ENCODE measurements around the gene BLOC1S5.
"Not testable (repeated sequence)": the region's sequence is repeated elsewhere in the genome, so short reads cannot be mapped to it uniquely, and the experiment has no call there.

The BLOC1S5 gene

DNA sequence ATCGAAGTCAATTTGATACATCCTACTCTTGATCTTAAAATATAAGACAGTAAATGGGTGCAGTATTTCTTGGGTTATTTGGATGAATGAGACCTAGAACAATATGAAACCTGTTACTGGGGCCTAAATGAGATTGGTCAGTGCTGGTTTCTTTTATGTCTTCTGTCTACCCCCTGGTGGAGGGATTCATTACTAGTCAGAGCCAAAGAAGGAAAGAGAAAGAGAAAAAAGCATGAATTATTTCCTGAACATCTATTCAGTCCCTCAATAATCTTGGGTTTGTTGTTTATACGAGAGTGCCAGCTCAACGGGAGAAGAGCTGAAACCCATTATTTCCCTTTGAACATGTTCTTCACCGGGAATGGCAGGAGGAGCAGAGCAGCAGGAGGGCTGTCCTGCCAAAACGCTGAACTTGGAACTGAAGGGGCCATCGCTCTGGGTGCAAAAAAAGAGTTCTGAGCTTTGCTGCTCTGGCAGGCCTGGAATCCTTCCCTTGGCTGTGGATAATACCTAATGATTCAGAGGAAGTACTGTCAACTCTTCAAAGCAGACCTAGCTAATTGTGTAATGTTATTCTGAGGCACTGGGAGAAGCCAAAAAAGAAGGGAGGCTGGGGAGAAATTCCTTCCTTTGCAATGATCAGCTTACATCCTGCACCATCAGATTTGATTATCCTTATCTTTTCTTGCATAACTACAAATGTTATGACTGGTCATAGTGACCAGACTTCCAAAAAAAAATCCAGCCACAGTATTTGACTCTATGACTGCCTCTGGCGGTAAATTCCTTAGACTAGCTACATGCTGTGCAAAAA lies 72.0 kb downstream of the BLOC1S5 start:
- no peak for DNase-seq

DNA sequence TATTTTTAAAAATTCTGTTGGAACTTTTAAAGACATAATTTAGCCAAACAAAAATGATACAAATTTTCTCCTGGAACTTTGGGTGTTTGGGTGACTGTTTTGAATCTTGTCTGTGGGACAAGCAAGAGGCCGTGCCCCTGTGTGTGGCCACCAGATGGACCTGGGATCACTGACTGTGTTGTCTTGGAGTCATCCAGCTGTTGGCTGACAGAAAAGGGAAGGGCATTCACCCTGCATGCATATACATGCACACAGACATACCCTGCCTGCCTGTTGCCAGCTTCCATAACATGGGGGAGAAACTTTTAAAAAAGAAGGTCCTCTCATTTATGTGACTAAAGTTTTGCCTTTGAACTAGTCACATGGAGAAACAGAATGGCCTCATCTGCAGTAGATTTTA lies 72.7 kb downstream of the BLOC1S5 start:
- no peak for DNase-seq

DNA sequence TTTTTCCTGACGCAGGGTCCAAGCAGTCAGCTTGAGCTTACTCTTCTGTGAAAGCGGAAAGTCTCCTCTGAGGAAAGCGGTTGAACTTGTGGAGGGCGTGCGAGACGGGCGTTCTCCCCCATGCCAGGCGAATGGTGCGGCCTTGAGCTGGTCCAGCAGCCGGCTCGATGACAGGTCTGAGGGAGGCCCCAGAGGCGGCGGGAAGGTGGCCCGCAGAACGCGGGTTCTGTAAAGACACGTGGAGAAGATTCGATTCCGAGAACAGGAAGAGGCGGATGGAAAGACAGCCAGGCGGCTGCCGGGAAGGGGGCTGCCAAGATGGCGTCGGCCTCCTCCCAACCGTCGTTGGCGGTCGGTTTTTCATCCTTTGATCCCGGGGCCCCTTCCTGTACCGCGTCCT lies 78.0 kb downstream of the BLOC1S5 start:
- no peak for DNase-seq

DNA sequence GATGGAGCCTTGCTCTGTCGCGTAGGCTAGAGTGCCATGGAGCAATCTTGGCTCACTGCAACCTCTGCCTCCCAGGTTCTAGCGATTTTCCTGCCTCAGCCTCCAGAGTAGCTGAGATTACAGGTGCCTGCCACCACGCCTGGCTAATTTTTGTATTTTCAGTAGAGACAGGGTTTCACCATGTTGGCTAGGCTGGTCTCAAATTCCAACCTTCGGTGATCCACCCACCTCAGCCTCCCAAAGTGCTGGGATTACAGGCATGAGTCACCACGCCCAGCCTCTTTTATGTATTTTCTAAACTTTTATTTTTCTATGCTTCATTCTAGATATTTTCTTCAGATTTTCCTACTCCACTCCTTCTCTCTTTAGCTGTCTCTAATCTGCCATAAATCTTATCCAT lies 80.2 kb downstream of the BLOC1S5 start:
- not testable (repeated sequence) for DNase-seq

DNA sequence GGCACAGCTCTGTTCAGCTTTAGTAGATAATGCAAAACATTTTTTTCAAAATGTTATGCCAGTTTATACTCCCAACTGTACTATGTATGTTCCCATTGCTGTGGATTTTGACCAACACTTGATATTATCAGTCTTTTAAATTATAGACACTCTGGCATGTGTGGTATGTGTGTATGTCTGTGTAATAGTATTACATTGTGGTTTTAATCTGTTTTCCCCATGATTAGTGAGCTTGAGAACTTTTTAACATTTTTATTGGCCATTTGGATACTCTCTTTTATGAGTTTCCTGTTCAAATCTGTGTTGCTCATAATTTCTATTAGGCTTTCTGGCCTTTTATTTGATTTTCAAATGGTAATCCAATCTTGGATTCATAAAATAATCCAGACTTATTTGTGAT lies 84.4 kb downstream of the BLOC1S5 start:
- no peak for DNase-seq

DNA sequence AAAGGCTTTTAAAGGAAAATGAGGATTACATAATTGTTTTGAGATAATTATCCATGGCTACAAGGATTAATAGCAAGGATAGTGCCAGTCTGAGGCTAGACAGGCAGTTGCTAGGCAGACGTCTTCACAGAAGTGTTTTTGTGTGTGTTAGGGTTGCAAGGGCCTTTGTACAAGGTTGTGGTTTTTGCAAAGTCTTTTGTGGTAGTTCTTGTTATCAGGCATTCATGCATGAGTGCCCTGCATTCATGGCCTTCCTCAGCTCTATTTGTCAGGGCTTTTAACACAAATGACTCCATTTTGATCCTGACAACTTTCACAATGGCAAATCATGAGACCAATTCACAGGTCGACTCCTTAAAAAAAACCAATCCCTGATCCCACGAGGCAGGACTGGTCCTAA lies 85.5 kb downstream of the BLOC1S5 start:
- no peak for DNase-seq

DNA sequence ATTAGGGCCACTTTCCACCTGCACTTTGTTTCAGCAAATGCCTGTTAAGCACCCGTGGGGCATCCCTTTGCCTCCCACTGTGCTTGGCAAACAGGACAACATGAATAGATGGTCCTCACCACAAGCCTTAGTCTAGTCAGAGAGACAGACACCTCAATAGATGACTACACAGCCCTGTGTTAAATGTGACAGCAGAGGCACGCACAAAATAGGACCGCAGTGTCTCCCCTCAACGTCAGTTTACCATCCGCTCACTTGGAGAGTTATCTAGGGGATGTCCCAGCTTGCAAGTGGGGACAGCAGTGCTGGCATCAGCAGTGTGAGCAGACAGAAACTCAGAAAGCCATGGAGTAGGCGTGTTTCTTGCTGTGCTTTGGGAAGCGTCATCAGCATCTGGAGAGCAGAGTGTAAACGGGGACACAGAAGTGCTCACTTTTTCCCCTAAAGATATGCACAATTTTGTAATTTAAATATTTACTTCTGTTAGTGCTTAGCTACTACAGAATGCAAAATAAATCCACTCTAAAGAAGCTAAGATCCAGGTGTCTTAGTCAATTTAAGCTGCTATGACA lies 87.6 kb downstream of the BLOC1S5 start:
- no peak for DNase-seq

DNA sequence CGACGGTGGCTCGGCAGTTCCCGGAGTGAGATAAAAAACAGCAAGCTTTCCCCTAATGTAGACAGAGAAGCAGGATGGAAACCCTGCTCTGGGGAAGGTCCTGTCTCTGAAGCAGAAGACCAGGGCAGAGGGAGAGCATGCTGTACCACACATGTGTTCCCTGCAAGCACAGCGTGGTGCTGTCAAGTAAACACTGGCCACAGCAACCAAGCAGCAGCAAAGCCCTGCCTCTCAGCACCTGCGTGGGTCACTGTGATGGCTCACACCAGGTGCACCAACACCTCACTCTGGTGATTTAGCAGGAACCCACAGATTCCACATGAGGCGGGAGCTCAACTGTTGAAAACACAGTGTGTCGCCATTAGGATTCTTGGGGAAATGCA lies 88.4 kb downstream of the BLOC1S5 start:
- no peak for DNase-seq

DNA sequence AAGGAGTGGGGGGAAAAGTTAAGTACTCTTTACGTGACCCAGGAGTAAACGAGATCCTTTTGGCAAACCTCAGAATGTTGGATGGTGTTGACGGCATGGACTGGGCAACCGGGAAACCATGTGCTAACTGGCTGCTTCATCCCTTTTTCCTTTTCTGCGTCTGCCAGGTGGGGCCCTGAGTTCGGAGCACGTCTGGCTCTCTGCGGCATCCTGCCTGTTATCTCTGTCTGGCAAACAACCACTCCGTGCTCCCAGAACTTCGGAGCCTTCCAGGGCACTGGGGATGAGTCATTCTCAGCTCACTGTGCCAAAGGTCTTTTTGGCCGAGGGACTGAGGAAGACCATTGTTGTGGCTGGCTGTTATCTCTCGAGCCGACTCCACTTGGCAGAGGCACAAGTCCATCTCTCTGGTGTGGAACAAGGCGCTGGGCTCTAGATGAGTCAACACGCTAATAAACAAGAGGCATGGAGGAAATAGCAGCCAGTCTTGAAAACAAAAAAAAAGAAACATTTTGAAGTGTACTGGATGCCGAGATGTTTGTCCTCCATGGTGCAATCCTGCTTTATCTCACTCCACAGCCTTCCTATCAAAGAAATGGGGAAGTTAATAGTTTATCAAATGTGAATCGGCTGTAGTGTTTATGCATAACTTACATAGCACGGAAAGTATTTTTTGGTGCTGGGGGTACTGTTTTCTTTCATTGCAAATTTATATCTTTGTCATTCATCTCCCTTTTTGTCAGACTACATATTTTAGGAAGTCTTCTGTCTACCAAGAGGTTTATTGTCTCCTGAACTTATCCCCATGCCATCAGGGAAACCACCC lies 89.0 kb downstream of the BLOC1S5 start:
- DNase-seq, result no peak

DNA sequence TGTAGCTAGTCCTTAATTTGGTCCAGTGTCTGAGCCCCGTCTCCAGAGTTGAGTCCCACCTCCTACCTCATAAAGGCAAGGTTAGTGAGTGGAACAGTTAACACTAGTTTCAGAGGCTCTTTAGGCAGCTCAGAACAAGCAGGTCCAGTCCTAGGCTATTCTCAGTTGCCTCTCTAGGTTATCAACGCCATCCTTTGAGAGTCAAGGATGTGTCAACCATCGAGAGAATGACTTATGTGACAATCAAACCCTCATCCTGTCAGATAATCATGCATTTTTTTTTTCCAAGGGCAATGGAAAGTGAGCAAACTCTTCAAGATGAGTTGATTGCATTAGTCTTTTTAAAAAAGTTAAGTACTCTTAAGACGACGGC lies 89.6 kb downstream of the BLOC1S5 start:
- DNase-seq, result no peak

DNA sequence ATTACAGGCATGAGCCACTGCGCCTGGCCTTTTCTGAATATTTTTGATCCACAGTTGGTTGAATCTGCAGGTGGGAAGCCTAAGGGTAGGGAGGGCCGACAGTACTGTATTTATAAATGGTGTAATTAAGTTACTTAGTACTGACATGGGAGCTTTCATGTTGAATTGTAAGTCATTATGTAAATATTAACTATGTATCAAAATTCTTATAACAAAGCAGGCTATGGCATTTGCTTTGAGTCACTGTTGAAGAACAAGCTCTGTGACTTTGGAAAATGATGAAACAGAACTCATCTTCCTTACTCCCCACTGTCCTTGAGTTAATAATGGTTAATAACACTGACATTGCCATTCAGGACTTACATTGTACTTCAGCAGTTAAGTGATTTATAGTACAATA lies 90.6 kb downstream of the BLOC1S5 start:
- DNase-seq, result no peak

DNA sequence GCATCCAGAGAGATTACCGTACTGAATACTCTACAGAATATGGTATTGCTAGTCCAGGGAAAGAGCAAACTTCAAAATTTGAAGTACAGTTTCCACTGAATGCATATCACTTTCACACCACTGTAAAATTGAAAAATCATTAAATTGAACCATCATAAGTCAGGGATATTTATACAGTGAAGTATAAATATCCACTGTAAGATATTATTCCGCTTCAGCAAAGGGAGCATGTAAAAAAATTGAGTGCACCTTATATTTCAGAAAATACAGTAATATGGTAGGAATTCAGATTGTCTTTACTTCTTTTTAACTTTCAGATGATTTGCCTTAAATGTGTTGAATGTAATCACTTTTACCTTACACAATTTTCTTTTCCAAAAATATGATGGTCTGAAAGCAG lies 92.7 kb downstream of the BLOC1S5 start:
- no peak for DNase-seq

DNA sequence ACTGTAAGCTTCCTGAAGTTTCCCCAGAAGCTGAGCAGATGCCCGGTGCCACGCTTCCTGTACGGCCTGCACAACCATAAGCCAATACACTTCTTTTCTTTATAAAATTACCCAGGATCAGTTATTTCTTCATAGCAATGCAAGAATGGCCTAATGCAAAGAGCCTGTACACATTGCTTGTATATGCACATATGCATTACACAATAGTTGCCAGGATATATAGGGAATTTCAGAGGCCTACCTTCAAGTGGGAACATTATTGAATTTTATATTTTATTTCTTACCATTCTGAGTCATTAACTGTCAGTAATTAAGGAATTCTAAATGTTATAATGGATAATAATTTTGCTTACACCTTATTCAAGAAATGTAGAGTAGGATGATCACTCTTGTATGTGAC lies 93.6 kb downstream of the BLOC1S5 start:
- no peak for DNase-seq

Measured in activated CD8-positive, alpha-beta memory T cell treated with anti-CD3 and anti-CD28 coated beads, Interleukin-2, amount 50 U/mL, for 4 hours (primary cell).